GM12878 (cell line): ENCODE results near the gene IGFBP2.

Experiments
- CEBPB ChIP-seq, 2 experiments: fragments of 150-350 bp in 1 of 2; IDR thresholded peaks; 2 replicates each; pipeline ENCODE4 v1.6.1; 2012 to 2014; ENCODE audit warnings: low read depth in 2 of 2, low read length in 2 of 2, borderline replicate concordance in 1 of 2, inconsistent platforms in 1 of 2
- CTCF ChIP-seq, 3 experiments: IDR thresholded peaks in 2 of 3; conservative IDR thresholded peaks in 1 of 3; 2 replicates each; pipeline ENCODE4 v1.5.1; 2011; ENCODE audit warnings: low read depth in 3 of 3, low read length in 3 of 3, mild to moderate bottlenecking in 3 of 3, control low read depth in 2 of 3, moderate library complexity in 2 of 3, inconsistent platforms in 1 of 3, mixed read lengths in 1 of 3; ENCODE audit not compliant: control insufficient read depth in 2 of 3, insufficient read depth in 1 of 3; ENCODE audit errors: extremely low read depth in 1 of 3
- POLR2A ChIP-seq: IDR thresholded peaks from 2 replicates; pipeline ENCODE4 v1.6.1; 2011; ENCODE audit warnings: low read depth, mild to moderate bottlenecking, low read length
- SMC3 ChIP-seq: IDR thresholded peaks from 2 replicates; pipeline ENCODE4 v1.6.1; 2011; ENCODE audit warnings: low read length, improper control_type of control experiment, borderline replicate concordance
- TAF1 ChIP-seq: IDR thresholded peaks from 2 replicates; pipeline ENCODE4 v1.6.1; 2011; ENCODE audit warnings: mild to moderate bottlenecking, low read depth, low read length, borderline replicate concordance
- USF2 ChIP-seq: IDR thresholded peaks from 2 replicates; pipeline ENCODE4 v1.6.1; 2011; ENCODE audit warnings: low read depth, low read length, improper control_type of control experiment, borderline replicate concordance
- ZNF24 ChIP-seq: fragments of 450-650 bp; IDR thresholded peaks from 2 replicates; pipeline ENCODE4 v1.6.1; 2017; ENCODE audit warnings: antibody characterized with exemption, mild to moderate bottlenecking

GRCh38 chr2:216624251-216624650 lies 9.0 kb upstream of the IGFBP2 start:
- TF ChIP-seq POLR2A (no peak), CTCF (IDR thresholded peaks at IDR 0.05 in 2 of 3, conservative IDR thresholded peaks at IDR 0.05 in 1 of 3; ENCODE audit: control insufficient read depth in 2 of 3, extremely low read depth in 1 of 3, insufficient read depth in 1 of 3, low read depth in 3 of 3, low read length in 3 of 3) (no peak), ZNF24 (no peak), SMC3 (no peak), USF2 (no peak), TAF1 (no peak), CEBPB (IDR thresholded peaks at IDR 0.05; ENCODE audit: borderline replicate concordance in 1 of 2, low read depth in 2 of 2, low read length in 2 of 2) (no peak)
